ENCODE data around the gene OR2B6. TPM values are rescaled to one million over a fixed set of nuclear protein-coding genes. Genes with fewer than 3 reads are reported as not detected.
"Not testable (repeated sequence)": the region's sequence is repeated elsewhere in the genome, so short reads cannot be mapped to it uniquely, and the experiment has no call there.

Gene OR2B6
- polyA plus RNA-seq = not detected

DNA sequence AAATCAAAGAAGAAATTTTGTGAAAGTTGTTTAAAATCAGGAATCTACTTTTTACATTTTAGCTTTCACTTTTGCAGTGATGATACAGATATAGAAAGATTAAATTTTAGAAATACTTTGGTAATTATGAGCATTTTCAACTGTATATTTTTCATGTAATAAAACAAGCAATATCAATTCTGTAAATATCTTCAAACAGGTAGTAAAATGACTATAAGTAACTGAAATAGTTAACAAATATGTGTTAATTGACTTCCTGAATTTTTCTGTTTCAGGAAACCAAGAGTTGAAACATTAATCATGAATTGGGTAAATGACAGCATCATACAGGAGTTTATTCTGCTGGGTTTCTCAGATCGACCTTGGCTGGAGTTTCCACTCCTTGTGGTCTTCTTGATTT lies at the start of gene OR2B6:
Gene OR2B6 (plus strand): TSS at position 301 of the 400 bp plus-strand sequence. CDS start 0 bp downstream, at position 301.
- Histone ChIP-seq H3K36me3 (ENCODE audit: control insufficient read depth in 2 of 2, insufficient read depth in 2 of 2, low read length in 1 of 2) (no peaks in the 10 kb centered on the region), H3K4me1 (ENCODE audit: control insufficient read depth in 2 of 2, insufficient read depth in 2 of 2, low read length in 1 of 2) (no peaks in the 10 kb centered on the region), H3K9me3 (ENCODE audit: control insufficient read depth in 2 of 2, insufficient read depth in 1 of 2, low read depth in 1 of 2, low read length in 1 of 2) (no peaks in the 10 kb centered on the region), H3K4me3 (ENCODE audit: low read depth in 1 of 2, low read length in 2 of 2) (no peak within 1 kb of the TSS), H3K27me3 (ENCODE audit: control insufficient read depth in 1 of 2, insufficient read depth in 2 of 2, low read length in 2 of 2) (no peaks in the 10 kb centered on the region), H3K27ac (ENCODE audit: low read depth in 2 of 2, low read length in 1 of 2) (no peak within 1 kb of the TSS)
- WGBS, 2 donors = 23 to 37% methylated on average over 1 of the region's 1 CpG

DNA sequence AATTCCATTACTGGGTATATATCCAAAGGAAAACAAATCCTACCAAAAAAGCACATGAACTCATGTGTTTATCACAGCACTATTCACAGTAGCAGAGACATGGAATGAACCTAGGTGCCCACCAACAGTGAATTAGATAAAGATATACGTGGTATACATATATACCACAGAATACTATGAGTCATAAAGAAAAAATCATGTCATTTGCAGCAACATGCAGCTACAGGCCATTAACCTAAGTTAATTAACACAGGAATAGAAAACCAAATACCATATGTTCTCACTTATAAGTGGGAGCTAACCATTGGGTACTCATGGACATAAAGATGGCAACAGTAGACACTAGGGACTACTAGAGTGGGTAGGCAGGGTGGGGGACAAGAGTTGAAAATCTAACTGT lies 49.0 kb upstream of the OR2B6 start:
- H3K36me3 ChIP-seq (ENCODE audit: control insufficient read depth in 2 of 2, insufficient read depth in 2 of 2, low read length in 1 of 2) = no peaks in the 10 kb centered on the region
- no peaks in the 10 kb centered on the region for H3K4me1 ChIP-seq (ENCODE audit: control insufficient read depth in 2 of 2, insufficient read depth in 2 of 2, low read length in 1 of 2)
- H3K4me3 ChIP-seq (ENCODE audit: low read depth in 1 of 2, low read length in 2 of 2) = no peak overlapping the region
- WGBS, 2 donors = 37 to 47% methylated on average over 1 of the region's 1 CpG
- H3K27me3 ChIP-seq (ENCODE audit: control insufficient read depth in 1 of 2, insufficient read depth in 2 of 2, low read length in 2 of 2) = no peaks in the 10 kb centered on the region
- no peaks in the 10 kb centered on the region for H3K9me3 ChIP-seq (ENCODE audit: control insufficient read depth in 2 of 2, insufficient read depth in 1 of 2, low read depth in 1 of 2, low read length in 1 of 2)
- no peak overlapping the region for H3K27ac ChIP-seq (ENCODE audit: low read depth in 2 of 2, low read length in 1 of 2)

DNA sequence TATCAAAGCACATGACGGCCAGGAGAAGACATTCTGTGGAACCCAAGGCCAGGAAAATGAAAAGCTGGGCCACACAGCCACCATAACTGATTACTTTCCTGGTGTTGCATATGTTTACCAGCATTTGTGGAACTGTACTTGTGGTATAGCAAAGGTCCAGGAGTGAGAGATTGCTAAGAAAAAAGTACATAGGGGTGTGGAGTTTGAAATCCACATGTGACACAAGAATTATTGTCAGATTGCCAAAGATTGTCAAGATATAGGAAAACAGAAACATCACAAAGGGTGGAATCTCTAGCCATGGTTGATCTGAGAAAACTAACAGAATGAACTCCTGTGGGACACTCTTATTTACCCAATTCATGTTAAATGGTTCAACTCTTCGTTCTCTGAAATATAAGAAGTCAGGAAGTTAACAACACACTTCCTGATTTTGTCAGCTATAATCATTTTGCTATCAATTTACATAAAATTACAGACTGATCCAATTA lies 45.0 kb upstream of the OR2B6 start, which contains the start of gene OR2B2:
Gene OR2B2 (minus strand): TSS at position 441 of the 491 bp plus-strand sequence. CDS start 77 bp downstream, at position 364.
- no peaks in the 10 kb centered on the region for H3K36me3 ChIP-seq (ENCODE audit: control insufficient read depth in 2 of 2, insufficient read depth in 2 of 2, low read length in 1 of 2)
- no peaks in the 10 kb centered on the region for H3K27me3 ChIP-seq (ENCODE audit: control insufficient read depth in 1 of 2, insufficient read depth in 2 of 2, low read length in 2 of 2)
- H3K9me3 ChIP-seq (ENCODE audit: control insufficient read depth in 2 of 2, insufficient read depth in 1 of 2, low read depth in 1 of 2, low read length in 1 of 2) = no peaks in the 10 kb centered on the region
- WGBS, 2 donors = 75 to 78% methylated on average over 2 of the region's 2 CpGs
- no peak within 1 kb of the TSS for H3K4me3 ChIP-seq (ENCODE audit: low read depth in 1 of 2, low read length in 2 of 2)
- H3K4me1 ChIP-seq (ENCODE audit: control insufficient read depth in 2 of 2, insufficient read depth in 2 of 2, low read length in 1 of 2) = no peaks in the 10 kb centered on the region
- H3K27ac ChIP-seq (ENCODE audit: low read depth in 2 of 2, low read length in 1 of 2) = no peak within 1 kb of the TSS

DNA sequence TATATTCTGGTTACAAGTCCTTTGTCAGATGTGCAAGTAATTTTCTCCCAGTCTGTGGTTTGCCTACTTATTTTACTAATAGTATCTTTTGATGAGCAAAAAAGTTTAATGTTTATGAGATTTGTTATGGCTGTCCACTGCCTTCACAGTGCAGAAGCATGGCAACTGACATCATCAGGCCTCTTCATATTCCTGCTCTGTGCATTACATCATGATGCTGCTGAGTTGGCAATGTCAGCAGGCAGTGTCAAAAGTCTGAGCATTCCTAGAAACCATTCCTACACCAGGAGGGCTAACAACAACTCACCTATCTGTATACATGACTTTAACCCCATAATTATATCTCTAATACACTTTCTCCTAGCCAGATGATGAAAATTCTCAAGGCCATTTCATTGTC lies 34.1 kb upstream of the OR2B6 start:
- no peaks in the 10 kb centered on the region for H3K9me3 ChIP-seq (ENCODE audit: control insufficient read depth in 2 of 2, insufficient read depth in 1 of 2, low read depth in 1 of 2, low read length in 1 of 2)
- no peak overlapping the region for H3K4me3 ChIP-seq (ENCODE audit: low read depth in 1 of 2, low read length in 2 of 2)
- H3K4me1 ChIP-seq (ENCODE audit: control insufficient read depth in 2 of 2, insufficient read depth in 2 of 2, low read length in 1 of 2) = no peaks in the 10 kb centered on the region
- no peaks in the 10 kb centered on the region for H3K36me3 ChIP-seq (ENCODE audit: control insufficient read depth in 2 of 2, insufficient read depth in 2 of 2, low read length in 1 of 2)
- no peak overlapping the region for H3K27ac ChIP-seq (ENCODE audit: low read depth in 2 of 2, low read length in 1 of 2)
- no peaks in the 10 kb centered on the region for H3K27me3 ChIP-seq (ENCODE audit: control insufficient read depth in 1 of 2, insufficient read depth in 2 of 2, low read length in 2 of 2)

DNA sequence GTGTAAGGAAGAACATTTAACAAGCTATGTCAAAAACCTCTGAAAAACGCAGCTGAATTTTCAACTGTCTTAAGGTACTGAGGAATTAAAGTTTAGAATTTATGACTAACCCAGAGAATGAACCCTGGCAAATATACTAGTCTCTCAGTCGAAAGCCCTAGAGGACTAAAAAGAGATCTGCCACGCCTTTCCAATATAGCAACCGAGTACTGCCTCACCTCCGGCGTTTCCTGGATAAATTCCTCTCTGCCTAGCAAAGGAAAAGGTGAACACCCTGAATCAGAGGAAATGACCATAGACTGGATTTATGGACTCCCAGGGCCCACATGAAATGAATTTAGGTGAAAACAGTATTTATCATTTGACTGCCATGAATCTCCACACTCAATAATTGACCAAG lies 32.9 kb upstream of the OR2B6 start:
- H3K27ac ChIP-seq (ENCODE audit: low read depth in 2 of 2, low read length in 1 of 2) = no peak overlapping the region
- no peaks in the 10 kb centered on the region for H3K4me1 ChIP-seq (ENCODE audit: control insufficient read depth in 2 of 2, insufficient read depth in 2 of 2, low read length in 1 of 2)
- 64 to 68% methylated on average over 6 of the region's 6 CpGs for WGBS, 2 donors
- no peak overlapping the region for H3K4me3 ChIP-seq (ENCODE audit: low read depth in 1 of 2, low read length in 2 of 2)
- H3K36me3 ChIP-seq (ENCODE audit: control insufficient read depth in 2 of 2, insufficient read depth in 2 of 2, low read length in 1 of 2) = no peaks in the 10 kb centered on the region
- H3K9me3 ChIP-seq (ENCODE audit: control insufficient read depth in 2 of 2, insufficient read depth in 1 of 2, low read depth in 1 of 2, low read length in 1 of 2) = peaks cover 0 to 2% of the 10 kb centered on the region in 2 donors
- no peaks in the 10 kb centered on the region for H3K27me3 ChIP-seq (ENCODE audit: control insufficient read depth in 1 of 2, insufficient read depth in 2 of 2, low read length in 2 of 2)

DNA sequence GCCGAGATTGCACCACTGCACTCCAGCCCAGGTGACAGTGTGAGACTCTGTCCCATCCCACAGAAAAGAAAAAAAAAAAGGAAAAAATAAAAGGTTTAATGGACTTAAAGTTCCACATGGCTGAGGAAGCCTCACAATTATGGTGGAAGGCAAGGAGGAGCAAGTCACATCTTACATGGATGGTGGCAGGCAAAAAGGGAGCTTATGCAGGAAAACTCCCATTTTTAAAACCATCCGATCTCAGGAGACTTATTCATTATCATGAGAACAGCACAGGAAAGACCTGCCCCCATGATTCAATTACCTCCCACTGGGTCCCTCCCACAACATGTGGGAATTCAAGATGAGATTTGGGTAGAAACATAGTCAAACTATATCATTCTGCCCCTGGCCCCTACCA lies 29.0 kb upstream of the OR2B6 start:
- not testable (repeated sequence) for H3K36me3 ChIP-seq (ENCODE audit: control insufficient read depth in 2 of 2, insufficient read depth in 2 of 2, low read length in 1 of 2); H3K4me3 ChIP-seq (ENCODE audit: low read depth in 1 of 2, low read length in 2 of 2); H3K4me1 ChIP-seq (ENCODE audit: control insufficient read depth in 2 of 2, insufficient read depth in 2 of 2, low read length in 1 of 2); H3K9me3 ChIP-seq (ENCODE audit: control insufficient read depth in 2 of 2, insufficient read depth in 1 of 2, low read depth in 1 of 2, low read length in 1 of 2); H3K27me3 ChIP-seq (ENCODE audit: control insufficient read depth in 1 of 2, insufficient read depth in 2 of 2, low read length in 2 of 2); H3K27ac ChIP-seq (ENCODE audit: low read depth in 2 of 2, low read length in 1 of 2)
- WGBS, 2 donors = 96 to 98% methylated on average over 2 of the region's 2 CpGs

DNA sequence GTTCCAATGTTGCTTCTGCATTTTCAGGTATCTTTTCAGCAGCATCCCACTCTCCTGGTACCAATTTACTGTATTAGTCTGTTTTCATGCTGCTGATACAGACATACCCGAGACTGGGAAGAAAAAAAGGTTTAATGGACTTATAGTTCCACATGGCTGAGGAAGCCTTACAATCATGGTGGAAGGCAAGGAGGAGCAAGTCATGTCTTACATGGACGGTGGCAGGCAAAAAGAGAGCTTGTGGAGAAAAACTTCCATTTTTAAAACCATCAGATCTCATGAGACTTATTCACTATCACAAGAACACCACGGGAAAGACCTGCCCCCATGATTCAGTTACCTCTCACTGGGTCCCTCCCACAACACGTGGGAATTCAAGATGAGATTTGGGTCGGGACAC lies 27.1 kb upstream of the OR2B6 start:
- H3K27ac ChIP-seq (ENCODE audit: low read depth in 2 of 2, low read length in 1 of 2); H3K36me3 ChIP-seq (ENCODE audit: control insufficient read depth in 2 of 2, insufficient read depth in 2 of 2, low read length in 1 of 2); H3K9me3 ChIP-seq (ENCODE audit: control insufficient read depth in 2 of 2, insufficient read depth in 1 of 2, low read depth in 1 of 2, low read length in 1 of 2); H3K27me3 ChIP-seq (ENCODE audit: control insufficient read depth in 1 of 2, insufficient read depth in 2 of 2, low read length in 2 of 2); H3K4me1 ChIP-seq (ENCODE audit: control insufficient read depth in 2 of 2, insufficient read depth in 2 of 2, low read length in 1 of 2); H3K4me3 ChIP-seq (ENCODE audit: low read depth in 1 of 2, low read length in 2 of 2): not testable (repeated sequence)
- WGBS, 2 donors = 72 to 76% methylated on average over 5 of the region's 5 CpGs

DNA sequence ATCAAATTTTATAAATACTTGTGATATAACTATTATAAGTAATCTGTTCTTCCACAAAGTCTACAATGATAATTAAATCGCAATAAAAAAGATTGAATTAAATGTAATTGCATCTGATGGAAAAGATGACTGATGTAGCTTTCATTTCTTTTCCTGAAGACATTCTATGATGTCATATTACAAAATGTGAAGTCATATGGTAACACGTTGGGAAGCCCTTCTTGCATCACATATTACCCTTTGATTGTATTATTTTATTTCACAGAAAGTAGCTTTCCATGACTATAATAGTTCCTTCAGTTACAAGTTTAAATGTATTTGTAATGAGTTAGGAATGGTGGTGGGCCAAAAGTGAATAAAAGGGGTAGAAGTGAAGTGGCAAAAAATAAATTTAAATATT lies 25.8 kb upstream of the OR2B6 start:
- H3K4me1 ChIP-seq (ENCODE audit: control insufficient read depth in 2 of 2, insufficient read depth in 2 of 2, low read length in 1 of 2) = no peaks in the 10 kb centered on the region
- no peak overlapping the region for H3K27ac ChIP-seq (ENCODE audit: low read depth in 2 of 2, low read length in 1 of 2)
- peaks cover 0 to 3% of the 10 kb centered on the region in 2 donors for H3K9me3 ChIP-seq (ENCODE audit: control insufficient read depth in 2 of 2, insufficient read depth in 1 of 2, low read depth in 1 of 2, low read length in 1 of 2)
- H3K4me3 ChIP-seq (ENCODE audit: low read depth in 1 of 2, low read length in 2 of 2) = no peak overlapping the region
- H3K36me3 ChIP-seq (ENCODE audit: control insufficient read depth in 2 of 2, insufficient read depth in 2 of 2, low read length in 1 of 2) = no peaks in the 10 kb centered on the region
- WGBS, 2 donors = 74 to 80% methylated on average over 2 of the region's 2 CpGs
- H3K27me3 ChIP-seq (ENCODE audit: control insufficient read depth in 1 of 2, insufficient read depth in 2 of 2, low read length in 2 of 2) = no peaks in the 10 kb centered on the region

DNA sequence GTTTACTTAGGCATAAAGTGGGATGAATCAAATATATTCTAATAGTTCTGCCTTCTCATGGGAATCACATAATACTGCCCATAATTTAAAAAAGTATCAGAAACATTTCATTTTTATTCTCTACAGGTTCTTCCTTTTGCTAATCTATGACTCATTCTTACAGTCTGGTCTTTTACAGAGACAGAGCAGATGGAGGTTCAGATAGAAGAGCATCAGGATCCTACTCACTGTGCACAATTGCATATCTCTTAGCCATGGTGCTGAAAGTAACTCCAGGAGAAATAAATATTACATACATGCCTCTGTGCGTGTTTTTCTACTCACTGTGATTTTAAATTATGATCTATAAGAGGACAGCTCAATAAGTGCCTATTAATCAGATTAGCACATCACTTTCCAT lies 16.3 kb upstream of the OR2B6 start:
- Histone ChIP-seq H3K4me1 (ENCODE audit: control insufficient read depth in 2 of 2, insufficient read depth in 2 of 2, low read length in 1 of 2) (no peaks in the 10 kb centered on the region), H3K36me3 (ENCODE audit: control insufficient read depth in 2 of 2, insufficient read depth in 2 of 2, low read length in 1 of 2) (no peaks in the 10 kb centered on the region), H3K27ac (ENCODE audit: low read depth in 2 of 2, low read length in 1 of 2) (no peak overlapping the region), H3K27me3 (ENCODE audit: control insufficient read depth in 1 of 2, insufficient read depth in 2 of 2, low read length in 2 of 2) (peaks cover 0 to 3% of the 10 kb centered on the region in 2 donors), H3K9me3 (ENCODE audit: control insufficient read depth in 2 of 2, insufficient read depth in 1 of 2, low read depth in 1 of 2, low read length in 1 of 2) (no peaks in the 10 kb centered on the region), H3K4me3 (ENCODE audit: low read depth in 1 of 2, low read length in 2 of 2) (no peak overlapping the region)
- WGBS, 2 donors = 68 to 70% methylated on average over 1 of the region's 1 CpG

DNA sequence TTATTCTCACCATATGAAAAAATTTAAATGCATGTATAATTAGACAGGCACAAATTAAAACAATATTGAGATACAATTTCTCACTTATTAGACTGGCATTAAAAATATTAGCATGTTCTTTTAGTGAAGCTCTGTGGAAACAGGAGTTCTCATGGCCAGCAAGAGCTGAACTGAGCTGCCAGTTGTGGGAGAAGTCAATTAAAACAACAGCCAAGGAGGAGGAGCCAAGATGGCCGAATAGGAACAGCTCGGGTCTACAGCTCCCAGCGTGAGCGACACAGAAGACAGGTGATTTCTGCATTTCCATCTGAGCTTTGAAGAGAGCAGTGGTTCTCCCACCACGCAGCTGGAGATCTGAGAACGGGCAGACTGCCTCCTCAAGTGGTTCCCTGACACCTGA lies 14.0 kb upstream of the OR2B6 start:
- not testable (repeated sequence) for H3K4me3 ChIP-seq (ENCODE audit: low read depth in 1 of 2, low read length in 2 of 2); H3K9me3 ChIP-seq (ENCODE audit: control insufficient read depth in 2 of 2, insufficient read depth in 1 of 2, low read depth in 1 of 2, low read length in 1 of 2); H3K27me3 ChIP-seq (ENCODE audit: control insufficient read depth in 1 of 2, insufficient read depth in 2 of 2, low read length in 2 of 2); H3K4me1 ChIP-seq (ENCODE audit: control insufficient read depth in 2 of 2, insufficient read depth in 2 of 2, low read length in 1 of 2); H3K36me3 ChIP-seq (ENCODE audit: control insufficient read depth in 2 of 2, insufficient read depth in 2 of 2, low read length in 1 of 2); H3K27ac ChIP-seq (ENCODE audit: low read depth in 2 of 2, low read length in 1 of 2)
- 20 to 32% methylated on average over 6 of the region's 6 CpGs for WGBS, 2 donors
